ENCODE data around the gene GPC3. TPM values are rescaled to one million over a fixed set of nuclear protein-coding genes. Genes with fewer than 3 reads are reported as not detected.

The GPC3 gene
- total RNA-seq, 1 experiment from 2014 or later: not detected

DNA sequence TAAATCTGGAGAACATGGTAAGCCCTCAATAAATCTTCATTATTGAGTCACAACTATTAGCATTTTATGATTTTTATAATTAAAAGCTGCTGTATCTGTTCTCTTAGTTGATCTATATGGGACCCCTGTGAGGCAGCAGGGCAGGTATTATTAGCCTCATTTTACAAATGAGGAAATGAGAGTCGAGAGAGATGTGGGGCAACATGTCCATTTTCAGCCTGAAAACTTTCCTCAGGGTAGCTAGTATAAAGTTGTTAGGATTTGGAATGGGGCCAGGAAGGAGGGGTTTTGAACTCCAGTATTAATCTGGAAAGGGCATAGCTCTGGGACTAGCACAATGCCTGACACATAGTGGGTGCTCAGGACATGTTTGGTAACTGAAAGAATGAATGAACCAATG is 378.4 kb downstream of the GPC3 start:
- no peak overlapping the region for H3K9ac ChIP-seq (ENCODE audit: low read length)

DNA sequence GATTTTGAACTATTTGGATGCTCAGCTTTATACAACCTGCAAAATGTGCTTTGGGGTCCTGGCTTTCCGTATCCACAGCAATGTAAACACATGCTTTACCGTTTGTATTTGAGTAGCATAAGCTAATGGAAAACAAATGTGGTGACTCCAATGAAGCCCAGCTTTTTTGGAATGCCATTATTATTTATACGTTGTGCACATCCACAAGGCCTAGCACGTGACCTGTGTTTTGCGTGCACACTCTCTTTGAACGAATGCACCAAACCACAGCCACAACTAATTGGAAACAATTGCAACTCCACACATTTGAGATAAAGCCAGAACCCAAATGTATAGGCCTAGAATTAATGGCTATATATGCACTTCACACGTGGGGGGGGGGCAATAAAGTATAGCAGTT is 380.6 kb downstream of the GPC3 start:
- Histone ChIP-seq H3K9me2 (replicated peaks; ENCODE audit: insufficient read depth, low read length) (no peaks in the 10 kb centered on the region), H3K27ac (ENCODE audit: low read length) (no peak overlapping the region), H3K4me3 (ENCODE audit: low read length) (no peak overlapping the region), H3K36me3 (ENCODE audit: insufficient read depth, low read length) (no peaks in the 10 kb centered on the region), H3K9me3 (ENCODE audit: low read length) (no peaks in the 10 kb centered on the region), H3K9ac (ENCODE audit: low read length) (no peak overlapping the region), H3K4me2 (ENCODE audit: low read depth, low read length, poor library complexity, severe bottlenecking) (no peak overlapping the region), H3K27me3 (ENCODE audit: low read length) (0 out of 2 replicates have a peak, but pooled peaks cover 3% of the 10 kb centered on the region), H4K20me1 (ENCODE audit: insufficient read depth, low read depth, low read length) (no peaks in the 10 kb centered on the region), H3K4me1 (ENCODE audit: low read length) (no peaks in the 10 kb centered on the region), H2AFZ (ENCODE audit: low read length) (no peak overlapping the region), H3K79me2 (ENCODE audit: low read length) (no peaks in the 10 kb centered on the region)
- no peak for DNase-seq

More for the DNA sequence above, 378.4 kb downstream of the GPC3 start:
- no peak overlapping the region for H3K4me2 ChIP-seq (ENCODE audit: low read depth, low read length, poor library complexity, severe bottlenecking)
- H3K4me1 ChIP-seq (ENCODE audit: low read length): no peaks in the 10 kb centered on the region
- no peaks in the 10 kb centered on the region for H3K9me3 ChIP-seq (ENCODE audit: low read length)
- no peaks in the 10 kb centered on the region for H3K9me2 ChIP-seq (replicated peaks; ENCODE audit: insufficient read depth, low read length)
- no peaks in the 10 kb centered on the region for H3K36me3 ChIP-seq (ENCODE audit: insufficient read depth, low read length)
- DNase-seq: no peak
- H3K27ac ChIP-seq (ENCODE audit: low read length): no peak overlapping the region
- H3K4me3 ChIP-seq (ENCODE audit: low read length): no peak overlapping the region
- 0 out of 2 replicates have a peak, but pooled peaks cover 3% of the 10 kb centered on the region for H3K27me3 ChIP-seq (ENCODE audit: low read length)
- H2AFZ ChIP-seq (ENCODE audit: low read length): no peak overlapping the region
- no peaks in the 10 kb centered on the region for H4K20me1 ChIP-seq (ENCODE audit: insufficient read depth, low read depth, low read length)
- H3K79me2 ChIP-seq (ENCODE audit: low read length): no peaks in the 10 kb centered on the region

DNA sequence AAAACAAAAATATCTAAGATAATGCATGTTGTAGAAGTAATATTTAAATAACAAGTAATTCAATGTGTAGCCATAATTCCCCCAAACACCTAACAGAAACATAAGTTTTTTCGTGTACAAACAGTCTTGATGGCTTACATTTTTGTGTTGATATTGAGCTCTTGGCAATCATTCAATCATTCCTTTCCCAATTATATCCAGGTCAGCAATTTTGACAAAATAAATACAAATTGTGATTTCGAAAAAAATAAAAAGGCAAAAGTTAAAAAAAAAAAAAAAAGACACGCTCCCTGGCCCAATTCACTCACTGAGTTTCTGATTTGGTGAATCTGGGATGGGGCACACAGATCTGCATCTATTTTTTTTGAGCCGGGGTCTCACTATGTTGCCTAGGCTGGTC is 382.5 kb downstream of the GPC3 start:
- H4K20me1 ChIP-seq (ENCODE audit: insufficient read depth, low read depth, low read length): no peaks in the 10 kb centered on the region
- H3K4me2 ChIP-seq (ENCODE audit: low read depth, low read length, poor library complexity, severe bottlenecking): no peak overlapping the region
- no peaks in the 10 kb centered on the region for H3K4me1 ChIP-seq (ENCODE audit: low read length)
- no peaks in the 10 kb centered on the region for H3K36me3 ChIP-seq (ENCODE audit: insufficient read depth, low read length)
- no peaks in the 10 kb centered on the region for H3K9me3 ChIP-seq (ENCODE audit: low read length)
- no peak overlapping the region for H3K27ac ChIP-seq (ENCODE audit: low read length)
- H3K27me3 ChIP-seq (ENCODE audit: low read length): 0 out of 2 replicates have a peak, but pooled peaks cover 3% of the 10 kb centered on the region
- H3K79me2 ChIP-seq (ENCODE audit: low read length): no peaks in the 10 kb centered on the region
- H3K4me3 ChIP-seq (ENCODE audit: low read length): no peak overlapping the region
- no peak overlapping the region for H2AFZ ChIP-seq (ENCODE audit: low read length)
- DNase-seq: no peak
- no peak overlapping the region for H3K9ac ChIP-seq (ENCODE audit: low read length)
- no peaks in the 10 kb centered on the region for H3K9me2 ChIP-seq (replicated peaks; ENCODE audit: insufficient read depth, low read length)

DNA sequence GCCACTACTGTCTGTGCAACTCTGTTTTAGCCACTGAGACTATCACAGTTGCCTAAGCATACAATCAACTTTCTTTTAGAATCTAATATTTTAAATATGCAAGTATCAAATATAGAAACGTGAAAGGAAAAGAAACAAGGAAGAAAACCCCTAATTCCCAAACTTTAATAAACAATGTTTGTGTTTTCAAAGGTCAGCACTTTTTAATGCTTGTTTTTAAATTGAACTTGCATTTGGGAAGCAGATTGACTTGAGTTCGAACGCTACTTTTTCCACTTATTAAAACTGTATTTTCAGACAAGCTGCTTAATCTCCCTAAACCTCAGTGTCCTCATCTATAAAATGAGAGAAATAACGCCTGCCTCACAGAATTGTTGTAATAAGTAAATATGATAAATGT is 384.3 kb downstream of the GPC3 start:
- no peak overlapping the region for H3K4me3 ChIP-seq (ENCODE audit: low read length)
- H3K36me3 ChIP-seq (ENCODE audit: insufficient read depth, low read length): no peaks in the 10 kb centered on the region
- no peak overlapping the region for H3K4me2 ChIP-seq (ENCODE audit: low read depth, low read length, poor library complexity, severe bottlenecking)
- no peaks in the 10 kb centered on the region for H3K9me3 ChIP-seq (ENCODE audit: low read length)
- H3K9me2 ChIP-seq (replicated peaks; ENCODE audit: insufficient read depth, low read length): no peaks in the 10 kb centered on the region
- no peaks in the 10 kb centered on the region for H3K79me2 ChIP-seq (ENCODE audit: low read length)
- DNase-seq: no peak
- H3K9ac ChIP-seq (ENCODE audit: low read length): no peak overlapping the region
- H2AFZ ChIP-seq (ENCODE audit: low read length): no peak overlapping the region
- H3K4me1 ChIP-seq (ENCODE audit: low read length): no peaks in the 10 kb centered on the region
- no peaks in the 10 kb centered on the region for H4K20me1 ChIP-seq (ENCODE audit: insufficient read depth, low read depth, low read length)
- H3K27ac ChIP-seq (ENCODE audit: low read length): no peak overlapping the region
- H3K27me3 ChIP-seq (ENCODE audit: low read length): 0 out of 2 replicates have a peak, but pooled peaks cover 3% of the 10 kb centered on the region

DNA sequence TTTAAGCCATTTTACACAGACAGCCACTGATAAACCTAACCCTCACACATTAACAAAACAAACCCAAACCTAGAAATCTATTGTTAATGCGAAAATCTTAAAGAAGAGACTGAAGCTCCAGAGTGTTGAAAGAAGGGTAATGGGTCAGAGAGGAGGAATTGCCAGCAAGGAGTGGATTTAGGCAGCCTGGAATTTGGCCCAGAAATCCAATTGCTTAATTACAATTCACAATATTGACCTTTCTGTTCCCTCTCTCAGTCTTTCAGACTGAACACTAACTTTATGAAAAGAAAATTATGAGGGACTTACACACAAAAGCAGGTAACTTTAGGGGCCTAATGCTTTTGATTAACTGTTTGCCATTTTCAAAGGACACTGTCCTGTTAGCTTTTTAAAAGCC is 384.9 kb downstream of the GPC3 start:
- no peaks in the 10 kb centered on the region for H3K79me2 ChIP-seq (ENCODE audit: low read length)
- H4K20me1 ChIP-seq (ENCODE audit: insufficient read depth, low read depth, low read length): no peaks in the 10 kb centered on the region
- 0 out of 2 replicates have a peak, but pooled peaks cover 3% of the 10 kb centered on the region for H3K27me3 ChIP-seq (ENCODE audit: low read length)
- H2AFZ ChIP-seq (ENCODE audit: low read length): no peak overlapping the region
- no peak overlapping the region for H3K27ac ChIP-seq (ENCODE audit: low read length)
- no peaks in the 10 kb centered on the region for H3K9me3 ChIP-seq (ENCODE audit: low read length)
- H3K36me3 ChIP-seq (ENCODE audit: insufficient read depth, low read length): no peaks in the 10 kb centered on the region
- DNase-seq: no peak
- H3K9me2 ChIP-seq (replicated peaks; ENCODE audit: insufficient read depth, low read length): no peaks in the 10 kb centered on the region
- H3K4me1 ChIP-seq (ENCODE audit: low read length): no peaks in the 10 kb centered on the region
- H3K4me2 ChIP-seq (ENCODE audit: low read depth, low read length, poor library complexity, severe bottlenecking): no peak overlapping the region
- no peak overlapping the region for H3K4me3 ChIP-seq (ENCODE audit: low read length)
- H3K9ac ChIP-seq (ENCODE audit: low read length): no peak overlapping the region

DNA sequence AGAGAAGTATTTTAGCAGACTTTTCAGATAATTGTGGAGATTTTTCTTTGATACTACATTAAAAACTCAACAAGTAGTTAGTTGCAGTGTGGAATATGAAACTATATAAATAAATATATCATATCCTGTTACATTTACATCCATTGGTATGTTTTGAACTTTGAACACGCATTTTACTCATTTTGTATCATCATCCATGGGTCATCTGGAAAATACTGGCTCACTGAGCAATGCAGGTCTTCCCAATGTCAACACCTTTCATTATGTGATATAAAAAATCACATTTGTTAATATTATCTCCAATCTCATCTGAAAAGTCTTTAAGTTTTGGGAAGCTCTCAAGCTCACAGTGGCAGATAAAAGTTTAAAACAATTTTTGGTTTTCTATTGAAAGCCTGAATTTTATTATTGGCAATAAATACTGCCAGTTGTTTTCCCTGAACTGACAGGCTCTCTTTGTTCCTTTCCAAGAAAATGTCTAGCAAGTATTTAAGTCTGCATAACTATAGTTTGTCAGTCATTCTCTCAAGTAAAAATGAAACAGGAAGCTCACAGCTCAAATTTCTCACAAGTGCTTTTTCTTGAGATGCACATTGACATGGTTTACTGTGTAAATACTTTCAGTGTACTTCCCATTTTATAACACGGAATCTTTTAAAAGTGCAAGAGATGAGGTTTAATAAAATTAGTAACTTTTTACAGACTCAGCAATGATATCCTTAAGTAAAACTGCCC is 386.6 kb downstream of the GPC3 start:
- H3K4me1 ChIP-seq (ENCODE audit: low read length): no peaks in the 10 kb centered on the region
- H3K27me3 ChIP-seq (ENCODE audit: low read length): no peaks in the 10 kb centered on the region
- no peak overlapping the region for H3K4me2 ChIP-seq (ENCODE audit: low read depth, low read length, poor library complexity, severe bottlenecking)

DNA sequence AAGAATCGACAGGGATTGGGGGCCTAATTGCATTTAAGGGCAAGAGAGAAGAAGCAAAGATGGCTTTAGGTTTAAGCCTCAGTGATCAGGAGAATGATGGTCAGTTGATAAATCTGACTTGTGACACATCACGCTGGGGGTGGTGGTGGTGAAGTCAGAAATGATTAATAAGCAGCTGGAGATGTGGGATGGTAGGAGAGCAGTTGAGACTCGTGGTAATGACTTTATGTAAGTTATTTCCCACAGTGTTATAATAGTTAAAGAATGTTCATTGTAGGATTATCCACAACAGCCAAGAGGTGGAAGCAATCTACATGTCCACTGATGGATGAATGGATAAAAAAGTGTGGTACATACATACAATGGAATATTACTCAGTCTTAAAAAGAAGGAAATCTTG is 391.2 kb downstream of the GPC3 start:
- Histone ChIP-seq H3K4me2 (ENCODE audit: low read depth, low read length, poor library complexity, severe bottlenecking) (no peak overlapping the region), H3K4me1 (ENCODE audit: low read length) (no peaks in the 10 kb centered on the region), H3K27ac (ENCODE audit: low read length) (no peak overlapping the region), H3K9me3 (ENCODE audit: low read length) (no peaks in the 10 kb centered on the region), H3K79me2 (ENCODE audit: low read length) (no peaks in the 10 kb centered on the region), H3K27me3 (ENCODE audit: low read length) (no peaks in the 10 kb centered on the region), H3K9ac (ENCODE audit: low read length) (no peak overlapping the region), H4K20me1 (ENCODE audit: insufficient read depth, low read depth, low read length) (no peaks in the 10 kb centered on the region), H3K36me3 (ENCODE audit: insufficient read depth, low read length) (no peaks in the 10 kb centered on the region), H3K9me2 (replicated peaks; ENCODE audit: insufficient read depth, low read length) (no peaks in the 10 kb centered on the region), H2AFZ (ENCODE audit: low read length) (no peak overlapping the region), H3K4me3 (ENCODE audit: low read length) (no peak overlapping the region)
- DNase-seq: no peak

More for the DNA sequence above, 386.6 kb downstream of the GPC3 start:
- Histone ChIP-seq H2AFZ (ENCODE audit: low read length) (no peak overlapping the region), H3K9me2 (replicated peaks; ENCODE audit: insufficient read depth, low read length) (no peaks in the 10 kb centered on the region), H3K4me3 (ENCODE audit: low read length) (no peak overlapping the region), H3K9ac (ENCODE audit: low read length) (no peak overlapping the region), H4K20me1 (ENCODE audit: insufficient read depth, low read depth, low read length) (no peaks in the 10 kb centered on the region), H3K27ac (ENCODE audit: low read length) (no peak overlapping the region), H3K79me2 (ENCODE audit: low read length) (no peaks in the 10 kb centered on the region), H3K36me3 (ENCODE audit: insufficient read depth, low read length) (no peaks in the 10 kb centered on the region), H3K9me3 (ENCODE audit: low read length) (no peaks in the 10 kb centered on the region)
- no peak for DNase-seq

DNA sequence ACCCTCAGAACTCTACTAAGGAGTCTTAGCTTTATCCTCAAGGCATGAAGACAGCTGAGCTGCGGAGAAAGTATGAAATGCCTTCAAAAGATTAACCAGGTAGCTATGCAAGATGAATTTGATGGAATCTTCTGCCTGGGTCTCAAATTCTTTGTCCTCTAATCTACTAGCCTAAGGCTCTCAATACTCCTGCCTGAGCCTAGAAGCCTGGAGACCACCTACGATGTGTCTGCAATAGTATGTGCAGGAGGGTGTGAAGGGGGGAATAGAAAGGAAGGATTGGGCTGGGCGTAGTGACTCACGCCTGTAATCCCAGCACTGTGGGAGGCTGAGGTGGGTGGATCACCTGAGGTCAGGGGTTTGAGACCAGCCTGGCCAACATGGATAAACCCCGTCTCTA is 391.9 kb downstream of the GPC3 start:
- H3K79me2 ChIP-seq (ENCODE audit: low read length): no peaks in the 10 kb centered on the region
- DNase-seq: no peak
- H3K4me1 ChIP-seq (ENCODE audit: low read length): no peaks in the 10 kb centered on the region
- no peaks in the 10 kb centered on the region for H3K27me3 ChIP-seq (ENCODE audit: low read length)
- no peaks in the 10 kb centered on the region for H3K9me2 ChIP-seq (replicated peaks; ENCODE audit: insufficient read depth, low read length)
- H2AFZ ChIP-seq (ENCODE audit: low read length): no peak overlapping the region
- H3K9ac ChIP-seq (ENCODE audit: low read length): no peak overlapping the region
- H3K4me3 ChIP-seq (ENCODE audit: low read length): no peak overlapping the region
- no peak overlapping the region for H3K4me2 ChIP-seq (ENCODE audit: low read depth, low read length, poor library complexity, severe bottlenecking)
- H3K36me3 ChIP-seq (ENCODE audit: insufficient read depth, low read length): no peaks in the 10 kb centered on the region
- H3K9me3 ChIP-seq (ENCODE audit: low read length): no peaks in the 10 kb centered on the region
- no peaks in the 10 kb centered on the region for H4K20me1 ChIP-seq (ENCODE audit: insufficient read depth, low read depth, low read length)
- no peak overlapping the region for H3K27ac ChIP-seq (ENCODE audit: low read length)
